Right hindlimb (tissue), 1 donor: Measurements from ENCODE around the gene ATG10.
"Not testable (repeated sequence)": the region's sequence is repeated elsewhere in the genome, so short reads cannot be mapped to it uniquely, and the experiment has no call there.

Experiments
- DNase-seq: peaks from one replicate; pipeline ENCODE4 v3.0.0-alpha.2; 2018

Gene ATG10

GRCh38 chr5:82244854-82245635 lies 273.2 kb downstream of the ATG10 start:
- DNase-seq = no peak

DNA sequence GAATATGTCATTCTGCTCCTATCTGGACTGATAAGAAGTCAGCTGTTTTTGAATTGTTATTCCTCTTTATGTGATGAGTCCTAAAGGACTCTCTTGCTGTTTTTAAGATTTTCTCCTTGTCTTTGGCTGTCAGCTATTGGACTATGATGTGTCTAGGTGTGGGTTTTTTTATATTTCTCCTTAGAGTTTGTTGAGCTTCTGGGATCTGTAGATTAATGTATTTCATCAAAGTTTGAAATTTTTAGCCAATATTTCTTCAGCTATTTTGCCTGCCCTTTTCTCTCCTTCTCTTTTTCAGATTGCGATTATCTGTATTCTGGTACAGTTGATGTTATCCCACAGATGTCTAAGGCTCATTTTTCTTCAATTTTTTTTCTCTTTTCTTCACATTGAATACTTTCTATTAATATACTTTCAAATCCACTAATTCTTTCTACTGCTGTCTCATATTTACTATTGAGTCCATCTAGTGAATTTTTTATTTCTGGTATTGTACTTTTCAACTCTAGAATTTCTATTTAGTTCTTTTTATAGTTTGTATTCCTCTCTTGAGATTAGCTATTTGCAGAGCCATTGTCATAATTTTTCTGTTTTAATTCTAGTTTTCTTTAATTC lies 275.2 kb downstream of the ATG10 start:
- no peak for DNase-seq

DNA sequence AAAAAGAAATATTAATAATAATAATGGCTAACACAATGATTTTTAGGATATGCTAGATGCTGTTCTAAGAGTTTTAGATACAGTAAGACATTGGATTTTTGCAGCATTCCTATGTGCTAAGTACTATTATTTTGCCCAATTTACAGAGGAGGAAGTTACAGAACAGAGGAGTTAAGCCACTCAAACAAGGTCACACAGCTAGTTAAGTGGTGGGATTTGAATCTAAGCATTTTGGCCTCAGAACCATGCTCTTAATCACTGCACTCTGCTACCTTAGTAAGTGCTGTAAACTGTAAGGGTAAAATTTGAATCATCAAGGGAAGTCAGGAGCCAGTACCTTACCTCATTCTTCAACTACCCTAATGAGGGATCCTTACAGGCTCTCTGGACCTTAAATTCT lies 280.9 kb downstream of the ATG10 start:
- DNase-seq = no peak

GRCh38 chr5:82255844-82256243 lies 284.0 kb downstream of the ATG10 start:
- DNase-seq = no peak

GRCh38 chr5:82257247-82257646 lies 285.4 kb downstream of the ATG10 start:
- DNase-seq = no peak

- DNase-seq = no peak
Observed at GRCh38 chr5:82257729-82258128, 285.9 kb downstream of the ATG10 start.

GRCh38 chr5:82259172-82259800 lies 287.5 kb downstream of the ATG10 start:
- DNase-seq = no peak

DNA sequence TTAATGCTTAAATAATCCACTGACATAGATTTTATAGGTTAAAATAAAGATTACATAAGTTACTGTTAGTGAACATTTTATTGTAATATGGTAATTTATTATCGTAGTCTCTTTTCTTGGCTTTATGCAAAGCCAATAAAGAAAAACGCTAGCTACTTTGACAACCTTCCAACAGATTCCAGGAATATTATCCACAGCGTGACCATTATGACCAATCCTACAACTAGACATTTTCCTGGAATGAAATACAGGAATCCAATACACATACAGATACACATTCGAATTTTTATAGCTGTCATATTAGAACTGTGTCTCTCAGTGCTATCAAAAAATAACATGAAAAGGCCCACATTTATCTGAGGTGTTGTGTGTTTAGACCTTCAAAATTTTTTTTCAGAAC lies 293.2 kb downstream of the ATG10 start:
- DNase-seq = no peak

GRCh38 chr5:82267297-82267933 lies 295.6 kb downstream of the ATG10 start:
- DNase-seq = not testable (repeated sequence)

DNA sequence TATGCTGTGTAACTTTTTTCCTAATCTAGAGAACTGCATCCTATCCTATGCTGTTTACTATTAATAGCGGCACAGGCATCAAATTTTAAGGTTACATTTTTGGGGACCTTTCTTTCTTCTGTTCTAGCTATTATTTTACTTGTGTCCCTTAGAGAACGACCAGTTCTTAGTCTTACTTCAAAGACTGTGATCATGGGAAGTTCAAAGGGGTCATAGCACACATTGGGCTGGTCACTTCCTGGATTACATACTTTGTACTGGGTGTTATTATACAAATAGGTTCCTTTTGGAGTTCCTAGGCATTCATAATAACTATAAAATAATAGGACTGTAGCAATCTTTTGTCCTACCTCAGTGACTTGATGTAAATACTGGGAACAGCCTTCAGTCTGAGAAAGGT lies 297.5 kb downstream of the ATG10 start:
- DNase-seq = not testable (repeated sequence)

DNA sequence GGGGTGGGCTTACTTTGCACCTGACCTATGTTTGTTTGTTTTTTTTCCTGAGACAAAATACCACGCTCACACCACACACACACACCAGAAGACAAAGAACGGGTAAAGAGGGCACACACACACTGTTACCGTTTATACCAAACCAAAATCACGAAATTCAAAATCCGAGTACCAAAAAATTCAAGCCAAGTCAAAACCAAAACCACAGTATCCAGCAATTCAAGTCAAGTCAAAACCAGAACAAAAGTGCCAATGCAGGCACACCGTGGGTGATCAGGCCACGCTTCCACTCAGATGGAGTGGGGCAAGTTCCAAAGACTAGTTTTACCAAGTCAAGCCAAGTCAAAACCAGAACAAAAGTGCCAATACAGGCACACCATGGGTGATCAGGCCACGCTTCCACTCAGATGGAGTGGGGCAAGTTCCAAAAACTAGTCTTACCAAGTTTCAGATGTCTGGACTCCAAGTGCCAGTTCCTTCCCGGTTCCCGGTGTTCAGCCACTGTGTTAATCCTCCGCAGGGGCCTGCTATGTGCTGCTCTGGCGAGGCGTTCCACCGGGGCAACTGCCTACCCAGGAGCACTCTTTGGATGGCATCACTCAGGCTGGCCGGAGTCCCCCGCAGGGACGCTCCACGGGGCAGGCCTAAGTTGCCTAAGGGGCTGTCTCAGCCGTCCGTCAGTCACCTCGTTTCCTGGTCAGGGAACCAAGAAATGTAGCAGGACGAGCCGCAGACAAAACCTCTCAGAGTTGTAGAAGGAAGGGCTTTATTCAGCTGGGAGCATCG lies 300.9 kb downstream of the ATG10 start:
- DNase-seq = not testable (repeated sequence)

- not testable (repeated sequence) for DNase-seq
Observed at GRCh38 chr5:82273426-82273825, 301.6 kb downstream of the ATG10 start.

GRCh38 chr5:82274343-82275211 lies 302.8 kb downstream of the ATG10 start:
- DNase-seq = no peak

DNA sequence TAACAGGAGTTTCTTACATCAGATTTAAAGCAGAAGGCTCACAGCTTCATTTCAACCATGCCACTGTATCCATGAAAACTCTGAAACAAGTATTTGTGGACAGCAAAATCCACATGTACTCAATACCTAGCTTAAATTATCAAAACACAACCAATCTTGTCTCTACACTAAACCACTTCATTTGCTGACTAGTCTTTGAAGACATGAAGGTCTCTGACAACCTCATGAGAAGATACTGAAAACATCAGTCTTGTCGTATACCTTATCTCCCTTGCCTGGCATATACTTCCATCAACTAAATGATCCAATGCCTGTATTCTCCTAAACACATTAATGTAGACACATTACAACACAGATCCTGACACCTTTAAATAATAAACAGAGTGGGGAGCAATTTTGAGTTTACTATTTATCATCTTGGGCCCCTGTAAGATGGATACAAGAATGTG lies 303.4 kb downstream of the ATG10 start:
- no peak for DNase-seq

GRCh38 chr5:82276800-82277612 lies 305.2 kb downstream of the ATG10 start:
- no peak for DNase-seq

DNA sequence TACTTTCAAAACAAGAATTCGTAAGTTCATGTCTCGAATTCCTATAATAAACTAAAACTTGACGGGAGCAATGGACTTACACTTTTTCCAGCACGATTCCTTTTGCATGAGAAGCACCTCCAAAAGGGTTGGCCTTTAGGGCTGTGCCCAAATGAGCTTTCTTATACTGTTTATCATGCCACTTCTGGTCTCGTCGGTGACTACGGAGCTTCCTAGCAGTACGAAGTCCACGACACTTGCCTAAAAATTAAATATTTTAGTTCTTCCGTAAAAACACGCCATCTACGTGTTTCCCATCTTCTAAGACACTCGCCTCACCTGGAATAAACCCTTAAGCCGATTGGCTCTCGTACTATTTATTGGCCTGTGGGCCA lies 305.8 kb downstream of the ATG10 start:
- DNase-seq = no peak

DNA sequence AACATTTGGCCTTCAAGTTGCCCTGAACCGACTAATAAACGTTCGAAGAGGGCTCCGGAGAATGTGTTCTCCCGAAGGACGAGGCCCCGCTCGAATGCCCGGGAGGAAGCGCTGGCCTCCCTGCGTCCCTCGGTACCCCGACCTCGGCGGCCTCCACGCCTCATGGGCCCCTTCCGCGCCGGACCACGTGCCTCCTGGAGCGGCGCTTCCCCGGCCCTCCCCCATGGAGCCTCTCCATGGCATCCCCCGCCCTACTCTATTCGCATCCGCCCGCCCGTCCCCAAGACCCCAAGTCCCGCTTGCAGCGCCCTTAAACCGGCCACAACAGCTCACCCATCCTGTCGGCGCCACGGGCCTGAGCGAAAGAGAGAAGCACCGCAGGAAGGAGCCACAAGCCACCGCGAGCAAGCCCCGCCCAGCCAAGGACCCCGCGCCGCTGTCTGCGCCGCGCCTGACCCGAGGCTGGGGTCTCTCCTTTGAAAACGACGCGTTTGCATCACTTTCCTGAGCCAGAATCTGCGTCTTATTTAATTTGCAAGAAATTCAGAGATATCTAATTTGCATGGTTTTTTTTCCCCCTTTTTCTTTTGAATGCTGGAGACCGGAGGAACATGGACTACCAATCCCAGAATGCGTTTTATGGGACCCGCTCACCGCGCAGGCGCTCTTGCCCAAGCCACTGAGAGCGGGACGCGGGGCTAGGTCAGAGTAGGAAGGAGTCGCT lies 306.3 kb downstream of the ATG10 start, which contains the start of gene RPS23:
Gene RPS23, minus strand, starts transcription at position 368 of the 724 bp plus-strand sequence. Its CDS starts 31 bp downstream, at position 337.
- DNase-seq = peak; percentile 93

- no peak for DNase-seq
Observed at GRCh38 chr5:82278711-82279370, 307.0 kb downstream of the ATG10 start.

DNA sequence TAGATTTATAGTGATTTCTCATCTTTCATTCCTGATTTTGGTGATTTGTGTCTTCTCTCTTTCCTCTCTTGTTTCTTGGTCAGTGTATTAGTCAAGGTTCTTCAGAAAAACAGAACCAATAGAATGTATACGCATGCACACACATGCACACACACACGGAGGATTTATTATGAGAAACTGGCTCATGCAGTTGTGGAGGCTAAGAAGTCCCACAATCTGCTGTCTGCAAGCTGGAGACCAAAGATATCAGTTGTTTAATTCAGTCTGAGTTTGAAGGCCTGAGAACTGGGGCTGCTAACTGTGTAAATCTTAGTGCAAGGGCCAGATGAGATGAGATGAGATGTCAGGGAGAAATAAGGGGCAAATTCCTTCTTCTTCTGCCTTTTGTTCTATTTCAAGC lies 312.1 kb downstream of the ATG10 start:
- no peak for DNase-seq
